KMS-11 (cell line): ENCODE measurements around the gene MAP3K9.

Source experiments
- H2AFZ ChIP-seq: fragments of 200-600 bp; sonication (generic); 2 replicates; pipeline ENCODE4 v1.6.1; 2016; ENCODE audit warnings: antibody characterized with exemption, mixed run types, low read depth
- H3K27ac ChIP-seq: fragments of 200-600 bp; sonication (generic); 2 replicates; pipeline ENCODE4 v1.6.1; 2016; ENCODE audit warnings: mild to moderate bottlenecking, mixed run types
- H3K27me3 ChIP-seq: fragments of 200-600 bp; sonication (generic); 2 replicates; pipeline ENCODE4 v1.6.1; 2017; ENCODE audit warnings: mild to moderate bottlenecking, low read depth, mixed run types, moderate library complexity; ENCODE audit not compliant: insufficient read depth
- H3K36me3 ChIP-seq: fragments of 200-600 bp; sonication (generic); 2 replicates; pipeline ENCODE4 v1.6.1; 2017; ENCODE audit warnings: mild to moderate bottlenecking, mixed run types; ENCODE audit not compliant: insufficient read depth
- H3K4me1 ChIP-seq: fragments of 200-600 bp; sonication (generic); 2 replicates; pipeline ENCODE4 v1.6.1; 2016; ENCODE audit warnings: mild to moderate bottlenecking, low read depth, mixed run types; ENCODE audit not compliant: poor library complexity, severe bottlenecking
- H3K4me2 ChIP-seq: fragments of 200-600 bp; sonication (generic); 2 replicates; pipeline ENCODE4 v1.7.0; 2016; ENCODE audit warnings: mild to moderate bottlenecking, mixed run types
- H3K4me3 ChIP-seq: fragments of 200-600 bp; sonication (generic); IDR thresholded peaks from 2 replicates; pipeline ENCODE4 v1.6.1; 2017; ENCODE audit warnings: low read depth, low read length, mixed read lengths; ENCODE audit not compliant: insufficient read depth
- H3K79me2 ChIP-seq: fragments of 200-600 bp; sonication (generic); 2 replicates; pipeline ENCODE4 v1.6.1; 2016; ENCODE audit warnings: low read depth, mixed run types; ENCODE audit not compliant: insufficient read depth
- H3K9ac ChIP-seq: fragments of 200-600 bp; sonication (generic); 2 replicates; pipeline ENCODE4 v1.6.1; 2016; ENCODE audit warnings: mild to moderate bottlenecking, mixed run types
- H4K20me1 ChIP-seq: fragments of 200-600 bp; sonication (generic); 2 replicates; pipeline ENCODE4 v1.6.1; 2016; ENCODE audit warnings: mild to moderate bottlenecking, mixed run types; ENCODE audit not compliant: insufficient read depth
- CTCF ChIP-seq: fragments of 200-600 bp; sonication (generic); conservative IDR thresholded peaks from 2 replicates; pipeline ENCODE4 v1.6.1; 2017; ENCODE audit warnings: low read depth, mild to moderate bottlenecking, antibody characterized with exemption, low read length, moderate library complexity, mixed read lengths

MAP3K9 gene

GRCh38 chr14:70810621-70811020, 1.3 kb upstream of the MAP3K9 start:
- no peak overlapping the region for H3K9ac ChIP-seq
- H3K79me2 ChIP-seq = no peaks in the 10 kb centered on the region
- no peaks in the 10 kb centered on the region for H3K36me3 ChIP-seq
- no peak overlapping the region for H2AFZ ChIP-seq
- no peak overlapping the region for H3K27ac ChIP-seq
- no peak overlapping the region for H3K4me2 ChIP-seq
- no peaks in the 10 kb centered on the region for H3K27me3 ChIP-seq
- no peaks in the 10 kb centered on the region for H3K4me1 ChIP-seq
- H3K4me3 ChIP-seq = no peak overlapping the region
- H4K20me1 ChIP-seq = no peaks in the 10 kb centered on the region
- no peak for TF ChIP-seq CTCF

- no peak overlapping the region for H3K9ac ChIP-seq
- H3K27ac ChIP-seq = no peak overlapping the region
- TF ChIP-seq CTCF = no peak
Observed at GRCh38 chr14:70808416-70809224, 693 bp downstream of the MAP3K9 start.

GRCh38 chr14:70807898-70808415, 1.4 kb downstream of the MAP3K9 start:
- Histone ChIP-seq H3K4me1 (no peaks in the 10 kb centered on the region), H3K27ac (no peak overlapping the region), H4K20me1 (no peaks in the 10 kb centered on the region), H3K79me2 (no peaks in the 10 kb centered on the region), H3K27me3 (no peaks in the 10 kb centered on the region), H3K9ac (no peak overlapping the region), H2AFZ (no peak overlapping the region), H3K36me3 (no peaks in the 10 kb centered on the region), H3K4me3 (no peak overlapping the region), H3K4me2 (no peak overlapping the region)
- no peak for TF ChIP-seq CTCF

More at GRCh38 chr14:70808416-70809224, 693 bp downstream of the MAP3K9 start:
- Histone ChIP-seq H3K4me1 (no peaks in the 10 kb centered on the region), H2AFZ (peak overlapping the region; percentile 56; the same call in 1 of the 2 replicates), H4K20me1 (no peaks in the 10 kb centered on the region), H3K36me3 (no peaks in the 10 kb centered on the region), H3K27me3 (no peaks in the 10 kb centered on the region), H3K79me2 (no peaks in the 10 kb centered on the region), H3K4me3 (no peak overlapping the region), H3K4me2 (0 out of 2 replicates have a peak overlapping the region, but pooled peaks have one; percentile 9)

- no peak for TF ChIP-seq CTCF
- H3K4me2 ChIP-seq = no peak overlapping the region
- no peaks in the 10 kb centered on the region for H3K27me3 ChIP-seq
- H3K27ac ChIP-seq = no peak overlapping the region
- H3K36me3 ChIP-seq = no peaks in the 10 kb centered on the region
- no peak overlapping the region for H2AFZ ChIP-seq
- no peaks in the 10 kb centered on the region for H4K20me1 ChIP-seq
- no peak overlapping the region for H3K4me3 ChIP-seq
- H3K79me2 ChIP-seq = no peaks in the 10 kb centered on the region
- H3K9ac ChIP-seq = no peak overlapping the region
- no peaks in the 10 kb centered on the region for H3K4me1 ChIP-seq
Observed at GRCh38 chr14:70804556-70805162, 4.7 kb downstream of the MAP3K9 start.
